GM23338 (cell line): ENCODE measurements around the gene SSMEM1. TPM values are rescaled to one million over a fixed set of nuclear protein-coding genes. Genes with fewer than 3 reads are reported as not detected.

ENCODE experiments used
- ATAC-seq: fragments of 200-7000 bp; cut with Tn5 transposase; 3 replicates; pipeline ENCODE4 v1.9.1; 2020
- DNase-seq: peaks from one replicate; pipeline ENCODE4 v3.0.0-alpha.2; 2015; ENCODE audit warnings: low spot score
- H2AFZ ChIP-seq: fragments of 200-600 bp; sonication (generic); 2 replicates; pipeline ENCODE4 v1.8.0; 2016; ENCODE audit warnings: antibody characterized with exemption, mild to moderate bottlenecking, moderate library complexity
- H3F3A ChIP-seq: fragments of 200-600 bp; sonication (generic); replicated peaks from 2 replicates; pipeline ENCODE4 v1.8.0; 2017; ENCODE audit warnings: antibody characterized with exemption, mixed run types, low read depth
- H3K27ac ChIP-seq: fragments of 200-600 bp; sonication (generic); 2 replicates; pipeline ENCODE4 v1.6.1; 2016; ENCODE audit warnings: low read depth
- H3K27me3 ChIP-seq: fragments of 200-600 bp; sonication (generic); 2 replicates; pipeline ENCODE4 v1.8.0; 2016; ENCODE audit warnings: mild to moderate bottlenecking, mixed run types, moderate library complexity; ENCODE audit not compliant: insufficient read depth
- H3K36me3 ChIP-seq: fragments of 200-600 bp; sonication (generic); 2 replicates; pipeline ENCODE4 v1.8.0; 2016; ENCODE audit warnings: mild to moderate bottlenecking; ENCODE audit not compliant: insufficient read depth
- H3K4me1 ChIP-seq: fragments of 200-600 bp; sonication (generic); 2 replicates; pipeline ENCODE4 v1.8.0; 2016; ENCODE audit warnings: mild to moderate bottlenecking, moderate library complexity; ENCODE audit not compliant: insufficient read depth
- H3K4me2 ChIP-seq: fragments of 200-600 bp; sonication (generic); 2 replicates; pipeline ENCODE4 v1.7.1; 2017; ENCODE audit warnings: mixed run types
- H3K4me3 ChIP-seq: fragments of 200-600 bp; sonication (generic); 2 replicates; pipeline ENCODE4 v1.6.1; 2016; ENCODE audit warnings: mixed run types
- H3K79me2 ChIP-seq: fragments of 200-600 bp; sonication (generic); replicated peaks from 2 replicates; pipeline ENCODE4 v1.8.0; 2017; ENCODE audit warnings: mild to moderate bottlenecking; ENCODE audit not compliant: insufficient read depth
- H3K9me2 ChIP-seq: fragments of 200-600 bp; sonication (generic); 2 replicates; pipeline ENCODE4 v1.8.0; 2017; ENCODE audit not compliant: insufficient read depth
- H4K20me1 ChIP-seq: fragments of 200-600 bp; sonication (generic); replicated peaks from 2 replicates; pipeline ENCODE4 v1.8.0; 2017; ENCODE audit warnings: mild to moderate bottlenecking; ENCODE audit not compliant: insufficient read depth
- H3K27ac Mint-ChIP-seq: 2 replicates; pipeline ENCODE4 v1.8.0; 2020; ENCODE audit warnings: inconsistent platforms, mild to moderate bottlenecking, moderate library complexity, mixed read lengths
- H3K27me3 Mint-ChIP-seq: 3 replicates; pipeline ENCODE4 v1.8.0; 2022; ENCODE audit warnings: low read depth, mild to moderate bottlenecking, moderate library complexity, mixed read lengths, inconsistent platforms; ENCODE audit not compliant: insufficient read depth, poor library complexity
- H3K36me3 Mint-ChIP-seq: 3 replicates; pipeline ENCODE4 v1.8.0; 2021; ENCODE audit warnings: low read depth, mild to moderate bottlenecking, inconsistent platforms, moderate library complexity, mixed read lengths
- H3K4me1 Mint-ChIP-seq: 3 replicates; pipeline ENCODE4 v1.8.0; 2020; ENCODE audit warnings: mild to moderate bottlenecking, inconsistent platforms, mixed read lengths
- H3K4me3 Mint-ChIP-seq: 3 replicates; pipeline ENCODE4 v1.8.0; 2021; ENCODE audit warnings: moderate library complexity, mild to moderate bottlenecking, inconsistent platforms, mixed read lengths
- H3K9me3 Mint-ChIP-seq: 3 replicates; pipeline ENCODE4 v1.8.0; 2020; ENCODE audit warnings: moderate library complexity, mild to moderate bottlenecking, inconsistent platforms, mixed read lengths
- CREB1 ChIP-seq: fragments of 250-450 bp; sonication (Bioruptor Pico); IDR thresholded peaks from 2 replicates; pipeline ENCODE4 v1.5.0; 2020; ENCODE audit warnings: low read depth, mild to moderate bottlenecking, moderate library complexity
- CTCF ChIP-seq, 2 experiments: fragments of 200-600 bp in 1 of 2; sonication (generic) in 1 of 2; conservative IDR thresholded peaks; 2 replicates each; pipeline versions ENCODE4 v1.5.1 to v1.6.1; 2016 to 2017; ENCODE audit warnings: antibody characterized with exemption in 2 of 2, low read depth in 2 of 2, mild to moderate bottlenecking in 2 of 2, moderate library complexity in 1 of 2
- EZH2 ChIP-seq: fragments of 200-600 bp; sonication (generic); IDR thresholded peaks from one replicate; pipeline ENCODE4 v1.8.0; 2017; ENCODE audit warnings: antibody characterized with exemption, mild to moderate bottlenecking, low read depth; ENCODE audit not compliant: unreplicated experiment
- EZH2phosphoT487 ChIP-seq: fragments of 200-600 bp; sonication (generic); IDR thresholded peaks from one replicate; pipeline ENCODE4 v1.8.1; 2018; ENCODE audit warnings: antibody characterized with exemption; ENCODE audit not compliant: unreplicated experiment
- JUNB ChIP-seq: IDR thresholded peaks from one replicate; pipeline ENCODE4 v1.6.1; 2016; ENCODE audit warnings: antibody characterized with exemption; ENCODE audit not compliant: unreplicated experiment
- NANOG ChIP-seq: IDR thresholded peaks from 2 replicates; pipeline ENCODE4 v1.6.1; 2016; ENCODE audit warnings: antibody characterized with exemption, borderline replicate concordance
- POLR2AphosphoS5 ChIP-seq: IDR thresholded peaks from 2 replicates; pipeline ENCODE4 v1.6.1; 2016; ENCODE audit warnings: antibody characterized with exemption, low read depth
- REST ChIP-seq: IDR thresholded peaks from one replicate; pipeline ENCODE4 v1.6.1; 2018; ENCODE audit warnings: antibody characterized with exemption; ENCODE audit not compliant: unreplicated experiment
- STAT1 ChIP-seq: IDR thresholded peaks from one replicate; pipeline ENCODE4 v1.6.1; 2016; ENCODE audit warnings: antibody characterized with exemption; ENCODE audit not compliant: unreplicated experiment
- ZNF114 ChIP-seq: fragments of 250-450 bp; sonication (Bioruptor Pico); IDR thresholded peaks from 2 replicates; pipeline ENCODE4 v1.5.0; 2020; ENCODE audit warnings: mild to moderate bottlenecking, moderate library complexity
- ZNF331 ChIP-seq: fragments of 250-450 bp; sonication (Bioruptor Pico); IDR thresholded peaks from 2 replicates; pipeline ENCODE4 v1.5.0; 2020; ENCODE audit warnings: low read depth, mild to moderate bottlenecking, moderate library complexity
- polyA plus RNA-seq: library from polyadenylated mRNA; unstranded; fragments of >200 nt; fragmentation: Nextera tagmentation; extraction: Ambion mirVana; gene quantifications from 2 replicates; pipeline ENCODE4 v1.2.1, GENCODE V29; 2016
- total RNA-seq: library from RNA; depleted of rRNA; stranded (reverse); fragments of >200 nt; shearing (Covaris generic); gene quantifications from 2 replicates; pipeline ENCODE4 v1.2.3, GENCODE V29; 2014
- TF ChIP-seq, protein P1 (sequence below): fragments of 250-450 bp; sonication (Bioruptor Pico); IDR thresholded peaks from 2 replicates; pipeline ENCODE4 v1.5.0; 2020; ENCODE audit warnings: mild to moderate bottlenecking, moderate library complexity
- TF ChIP-seq, protein P2 (sequence below): IDR thresholded peaks from 2 replicates; pipeline ENCODE4 v1.6.1; 2016; ENCODE audit warnings: antibody characterized with exemption

The SSMEM1 gene
- total and polyA plus RNA-seq, 2 experiments from 2014 or later = not detected

DNA sequence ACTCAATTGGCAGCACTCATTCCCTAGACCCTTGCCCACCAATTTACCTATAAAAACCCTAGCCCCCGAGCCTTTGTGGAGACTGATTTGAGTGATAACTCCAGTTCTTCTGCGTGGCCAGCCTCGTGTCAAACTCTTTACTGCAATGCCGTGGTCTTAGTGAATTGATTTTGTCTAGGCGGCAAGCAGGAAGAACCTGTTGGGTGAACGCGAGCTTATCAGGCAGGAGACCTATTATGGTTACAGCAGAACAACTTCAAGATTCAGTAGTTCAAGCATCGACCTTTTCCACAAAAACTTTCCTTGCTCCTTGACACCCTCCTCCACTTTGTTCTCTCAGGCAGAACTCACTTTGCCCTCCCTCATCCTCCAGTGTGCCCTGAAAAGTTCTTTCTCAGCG is 12.2 kb downstream of the SSMEM1 start:
- Mint-ChIP-seq H3K9me3 (no peaks in the 10 kb centered on the region; the same call in 2 of the 3 replicates), H3K4me3 (no peak overlapping the region), H3K4me1 (no peaks in the 10 kb centered on the region; the same call in 2 of the 3 replicates), H3K27ac (no peak overlapping the region), H3K27me3 (peaks cover 3% of the 10 kb centered on the region), H3K36me3 (no peaks in the 10 kb centered on the region)
- H4K20me1 ChIP-seq = no peaks in the 10 kb centered on the region
- H3K4me1 ChIP-seq = no peaks in the 10 kb centered on the region
- H3K9me2 ChIP-seq = no peaks in the 10 kb centered on the region
- H3K4me3 ChIP-seq = no peak overlapping the region
- H3K27ac ChIP-seq = no peak overlapping the region
- H3K4me2 ChIP-seq = no peak overlapping the region
- no peaks in the 10 kb centered on the region for H3K27me3 ChIP-seq
- H2AFZ ChIP-seq = no peak overlapping the region
- H3K36me3 ChIP-seq = no peaks in the 10 kb centered on the region
- no peak for DNase-seq
- no peak for ATAC-seq
- H3K79me2 ChIP-seq = no peaks in the 10 kb centered on the region
- no peaks in the 10 kb centered on the region for H3F3A ChIP-seq
- TF ChIP-seq, protein P1, sequence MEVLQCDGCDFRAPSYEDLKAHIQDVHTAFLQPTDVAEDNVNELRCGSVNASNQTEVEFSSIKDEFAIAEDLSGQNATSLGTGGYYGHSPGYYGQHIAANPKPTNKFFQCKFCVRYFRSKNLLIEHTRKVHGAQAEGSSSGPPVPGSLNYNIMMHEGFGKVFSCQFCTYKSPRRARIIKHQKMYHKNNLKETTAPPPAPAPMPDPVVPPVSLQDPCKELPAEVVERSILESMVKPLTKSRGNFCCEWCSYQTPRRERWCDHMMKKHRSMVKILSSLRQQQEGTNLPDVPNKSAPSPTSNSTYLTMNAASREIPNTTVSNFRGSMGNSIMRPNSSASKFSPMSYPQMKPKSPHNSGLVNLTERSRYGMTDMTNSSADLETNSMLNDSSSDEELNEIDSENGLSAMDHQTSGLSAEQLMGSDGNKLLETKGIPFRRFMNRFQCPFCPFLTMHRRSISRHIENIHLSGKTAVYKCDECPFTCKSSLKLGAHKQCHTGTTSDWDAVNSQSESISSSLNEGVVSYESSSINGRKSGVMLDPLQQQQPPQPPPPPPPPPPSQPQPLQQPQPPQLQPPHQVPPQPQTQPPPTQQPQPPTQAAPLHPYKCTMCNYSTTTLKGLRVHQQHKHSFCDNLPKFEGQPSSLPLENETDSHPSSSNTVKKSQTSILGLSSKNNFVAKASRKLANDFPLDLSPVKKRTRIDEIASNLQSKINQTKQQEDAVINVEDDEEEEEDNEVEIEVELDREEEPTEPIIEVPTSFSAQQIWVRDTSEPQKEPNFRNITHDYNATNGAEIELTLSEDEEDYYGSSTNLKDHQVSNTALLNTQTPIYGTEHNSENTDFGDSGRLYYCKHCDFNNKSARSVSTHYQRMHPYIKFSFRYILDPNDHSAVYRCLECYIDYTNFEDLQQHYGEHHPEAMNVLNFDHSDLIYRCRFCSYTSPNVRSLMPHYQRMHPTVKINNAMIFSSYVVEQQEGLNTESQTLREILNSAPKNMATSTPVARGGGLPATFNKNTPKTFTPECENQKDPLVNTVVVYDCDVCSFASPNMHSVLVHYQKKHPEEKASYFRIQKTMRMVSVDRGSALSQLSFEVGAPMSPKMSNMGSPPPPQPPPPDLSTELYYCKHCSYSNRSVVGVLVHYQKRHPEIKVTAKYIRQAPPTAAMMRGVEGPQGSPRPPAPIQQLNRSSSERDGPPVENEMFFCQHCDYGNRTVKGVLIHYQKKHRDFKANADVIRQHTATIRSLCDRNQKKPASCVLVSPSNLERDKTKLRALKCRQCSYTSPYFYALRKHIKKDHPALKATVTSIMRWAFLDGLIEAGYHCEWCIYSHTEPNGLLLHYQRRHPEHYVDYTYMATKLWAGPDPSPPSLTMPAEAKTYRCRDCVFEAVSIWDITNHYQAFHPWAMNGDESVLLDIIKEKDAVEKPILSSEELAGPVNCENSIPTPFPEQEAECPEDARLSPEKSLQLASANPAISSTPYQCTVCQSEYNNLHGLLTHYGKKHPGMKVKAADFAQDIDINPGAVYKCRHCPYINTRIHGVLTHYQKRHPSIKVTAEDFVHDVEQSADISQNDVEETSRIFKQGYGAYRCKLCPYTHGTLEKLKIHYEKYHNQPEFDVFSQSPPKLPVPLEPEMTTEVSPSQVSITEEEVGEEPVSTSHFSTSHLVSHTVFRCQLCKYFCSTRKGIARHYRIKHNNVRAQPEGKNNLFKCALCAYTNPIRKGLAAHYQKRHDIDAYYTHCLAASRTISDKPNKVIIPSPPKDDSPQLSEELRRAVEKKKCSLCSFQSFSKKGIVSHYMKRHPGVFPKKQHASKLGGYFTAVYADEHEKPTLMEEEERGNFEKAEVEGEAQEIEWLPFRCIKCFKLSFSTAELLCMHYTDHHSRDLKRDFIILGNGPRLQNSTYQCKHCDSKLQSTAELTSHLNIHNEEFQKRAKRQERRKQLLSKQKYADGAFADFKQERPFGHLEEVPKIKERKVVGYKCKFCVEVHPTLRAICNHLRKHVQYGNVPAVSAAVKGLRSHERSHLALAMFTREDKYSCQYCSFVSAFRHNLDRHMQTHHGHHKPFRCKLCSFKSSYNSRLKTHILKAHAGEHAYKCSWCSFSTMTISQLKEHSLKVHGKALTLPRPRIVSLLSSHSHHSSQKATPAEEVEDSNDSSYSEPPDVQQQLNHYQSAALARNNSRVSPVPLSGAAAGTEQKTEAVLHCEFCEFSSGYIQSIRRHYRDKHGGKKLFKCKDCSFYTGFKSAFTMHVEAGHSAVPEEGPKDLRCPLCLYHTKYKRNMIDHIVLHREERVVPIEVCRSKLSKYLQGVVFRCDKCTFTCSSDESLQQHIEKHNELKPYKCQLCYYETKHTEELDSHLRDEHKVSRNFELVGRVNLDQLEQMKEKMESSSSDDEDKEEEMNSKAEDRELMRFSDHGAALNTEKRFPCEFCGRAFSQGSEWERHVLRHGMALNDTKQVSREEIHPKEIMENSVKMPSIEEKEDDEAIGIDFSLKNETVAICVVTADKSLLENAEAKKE (CRISPR knock-in tag) = no peak
- no peak for TF ChIP-seq CREB1 (CRISPR knock-in tag)
- TF ChIP-seq POLR2AphosphoS5 = no peak
- no peak for TF ChIP-seq CTCF (conservative IDR thresholded peaks at IDR 0.05; ENCODE audit: low read depth in 2 of 2)
- no peak for TF ChIP-seq REST
- TF ChIP-seq, protein P2, sequence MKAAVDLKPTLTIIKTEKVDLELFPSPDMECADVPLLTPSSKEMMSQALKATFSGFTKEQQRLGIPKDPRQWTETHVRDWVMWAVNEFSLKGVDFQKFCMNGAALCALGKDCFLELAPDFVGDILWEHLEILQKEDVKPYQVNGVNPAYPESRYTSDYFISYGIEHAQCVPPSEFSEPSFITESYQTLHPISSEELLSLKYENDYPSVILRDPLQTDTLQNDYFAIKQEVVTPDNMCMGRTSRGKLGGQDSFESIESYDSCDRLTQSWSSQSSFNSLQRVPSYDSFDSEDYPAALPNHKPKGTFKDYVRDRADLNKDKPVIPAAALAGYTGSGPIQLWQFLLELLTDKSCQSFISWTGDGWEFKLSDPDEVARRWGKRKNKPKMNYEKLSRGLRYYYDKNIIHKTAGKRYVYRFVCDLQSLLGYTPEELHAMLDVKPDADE = no peak
- TF ChIP-seq STAT1 = no peak
- TF ChIP-seq NANOG = no peak
- no peak for TF ChIP-seq EZH2
- no peak for TF ChIP-seq JUNB
- no peak for TF ChIP-seq EZH2phosphoT487
- TF ChIP-seq ZNF114 = no peak
- no peak for TF ChIP-seq ZNF331 (CRISPR knock-in tag)
